CD4-positive, CD25-positive, alpha-beta regulatory T cell (primary cell): ENCODE results near the gene CLPTM1. TPM values are rescaled to one million over a fixed set of nuclear protein-coding genes. Genes with fewer than 3 reads are reported as not detected.
"Not testable (repeated sequence)": the region's sequence is repeated elsewhere in the genome, so short reads cannot be mapped to it uniquely, and the experiment has no call there.

Experiments used
- ATAC-seq, 2 donors: fragments of 150-1000 bp; cut with Tn5 transposase; one replicate each; pipeline ENCODE4 v1.10.0; 2021; ENCODE audit warnings: low read depth in 2 of 2, moderate number of reproducible peaks in 2 of 2, moderate library complexity in 1 of 2
- DNase-seq, 3 donors: peaks; one replicate each; pipeline versions ENCODE4 v3.0.0 to v3.0.0-alpha.2; 2012 to 2022; ENCODE audit warnings: mixed read lengths in 1 of 3
- H3K27ac ChIP-seq: one replicate; pipeline ENCODE4 v1.7.0; 2013; ENCODE audit warnings: mild to moderate bottlenecking, low read length; ENCODE audit not compliant: insufficient read depth, poor library complexity, severe bottlenecking
- H3K27me3 ChIP-seq: one replicate; pipeline ENCODE4 v1.7.0; 2013; ENCODE audit warnings: low read length; ENCODE audit not compliant: control insufficient read depth, insufficient read depth
- H3K36me3 ChIP-seq: one replicate; pipeline ENCODE4 v1.7.0; 2013; ENCODE audit warnings: mild to moderate bottlenecking, low read length, moderate library complexity; ENCODE audit not compliant: control insufficient read depth, insufficient read depth
- H3K4me1 ChIP-seq: 2 replicates; pipeline ENCODE4 v1.7.0; 2013; ENCODE audit warnings: mild to moderate bottlenecking, low read length; ENCODE audit not compliant: insufficient read depth, control insufficient read depth, poor library complexity, severe bottlenecking
- H3K4me3 ChIP-seq: one replicate; pipeline ENCODE4 v1.7.0; 2013; ENCODE audit warnings: low read depth, mild to moderate bottlenecking, low read length, moderate library complexity
- H3K9me3 ChIP-seq, 2 experiments: 1 replicate in 1 of 2; 2 replicates in 1 of 2; pipeline ENCODE4 v1.7.0; 2013; ENCODE audit warnings: low read length in 2 of 2, mild to moderate bottlenecking in 1 of 2, moderate library complexity in 1 of 2; ENCODE audit not compliant: control insufficient read depth in 2 of 2
- H3K27ac Mint-ChIP-seq, 3 donors: one replicate each; pipeline ENCODE4 v1.8.0; 2020 to 2022; ENCODE audit warnings: mild to moderate bottlenecking in 3 of 3, mixed read lengths in 3 of 3, moderate library complexity in 2 of 3
- H3K27me3 Mint-ChIP-seq: one replicate; pipeline ENCODE4 v1.8.0; 2022; ENCODE audit warnings: mild to moderate bottlenecking, mixed read lengths
- H3K36me3 Mint-ChIP-seq: one replicate; pipeline ENCODE4 v1.8.0; 2020; ENCODE audit warnings: mixed read lengths
- H3K4me1 Mint-ChIP-seq, 4 donors: one replicate each; pipeline ENCODE4 v1.8.0; 2020 to 2022; ENCODE audit warnings: mixed read lengths in 4 of 4, mild to moderate bottlenecking in 1 of 4
- H3K4me3 Mint-ChIP-seq, 4 donors: one replicate each; pipeline ENCODE4 v1.8.0; 2020 to 2022; ENCODE audit warnings: mild to moderate bottlenecking in 4 of 4, mixed read lengths in 4 of 4, moderate library complexity in 3 of 4
- H3K9me3 Mint-ChIP-seq, 7 donors: one replicate each; pipeline ENCODE4 v1.8.0; 2020 to 2022; ENCODE audit warnings: mixed read lengths in 7 of 7, mild to moderate bottlenecking in 3 of 7, moderate library complexity in 2 of 7
- polyA plus RNA-seq, 4 donors: library from polyadenylated mRNA; unstranded; fragments of 300-500 nt; fragmentation: Illumina TruSeq; gene quantifications; one replicate each; pipeline ENCODE4 v1.2.3, GENCODE V29; 2021
- total RNA-seq: library from RNA; stranded (reverse); gene quantifications from one replicate; pipeline ENCODE4 v1.2.3, GENCODE V29; 2022

Gene CLPTM1
- total and polyA plus RNA-seq, 5 donors from 2014 or later, result 16.7 to 81.5 (median 19.9) TPM

DNA sequence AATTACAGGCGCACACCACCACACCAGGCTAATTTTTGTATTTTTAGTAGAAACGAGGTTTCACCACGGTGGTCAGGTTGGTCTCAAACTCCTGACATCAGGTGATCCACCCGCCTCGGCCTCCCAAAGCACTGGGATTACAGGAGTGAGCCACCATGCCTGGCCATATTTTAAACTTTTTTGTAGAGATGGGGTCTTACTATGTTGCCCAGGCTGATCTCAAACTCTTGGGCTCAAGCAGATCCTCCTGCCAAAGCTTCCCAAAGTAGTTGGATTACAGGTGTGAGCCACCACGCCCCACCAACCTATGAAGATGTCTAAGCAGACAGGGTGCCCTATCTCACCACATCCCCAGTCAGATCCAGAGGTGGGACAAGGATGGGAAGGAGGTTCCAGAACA lies 43.3 kb upstream of the CLPTM1 start:
- Mint-ChIP-seq H3K4me1 (peaks cover 0 to 14% (median 9%) of the 10 kb centered on the region in 4 donors), H3K27me3 (peaks cover 41% of the 10 kb centered on the region)
- not testable (repeated sequence) for H3K27ac ChIP-seq, H3K4me3 ChIP-seq, H3K9me3 ChIP-seq, ATAC-seq, H3K4me1 ChIP-seq, H3K27me3 ChIP-seq, H3K36me3 Mint-ChIP-seq, H3K4me3 Mint-ChIP-seq, H3K36me3 ChIP-seq, DNase-seq, H3K27ac Mint-ChIP-seq, H3K9me3 Mint-ChIP-seq

DNA sequence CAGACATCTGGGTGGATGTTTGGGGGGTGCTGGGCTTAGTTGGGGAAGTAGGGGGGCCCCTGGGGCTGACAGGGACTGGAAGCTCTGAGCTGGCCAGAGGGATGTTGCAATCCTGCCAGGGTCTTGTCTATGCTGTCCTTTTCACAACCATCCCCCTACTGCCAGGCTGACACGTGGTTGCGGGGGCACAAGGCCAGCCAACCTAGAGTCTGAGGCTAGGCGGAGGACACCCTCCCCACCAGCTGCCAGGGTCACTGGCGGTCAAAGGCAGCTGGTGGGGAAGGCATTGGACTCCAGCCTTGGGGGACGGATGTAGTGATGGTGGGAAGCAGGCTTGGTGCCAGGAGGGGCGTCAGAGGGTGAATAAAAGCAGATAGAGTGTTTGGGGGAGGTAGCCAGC lies 42.3 kb upstream of the CLPTM1 start:
- no peaks in the 10 kb centered on the region for H3K27me3 ChIP-seq
- peaks cover 7% of the 10 kb centered on the region for H3K4me1 ChIP-seq
- H3K9me3 Mint-ChIP-seq, result no peaks in the 10 kb centered on the region
- H3K36me3 ChIP-seq, result no peaks in the 10 kb centered on the region
- DNase-seq (no peak), ATAC-seq (no peak)
- no peaks in the 10 kb centered on the region for H3K36me3 Mint-ChIP-seq
- H3K4me3 Mint-ChIP-seq, result no peak overlapping the region
- peaks cover 39% of the 10 kb centered on the region for H3K27me3 Mint-ChIP-seq
- no peak overlapping the region for H3K27ac ChIP-seq
- H3K27ac Mint-ChIP-seq, result no peak overlapping the region
- H3K9me3 ChIP-seq, result no peaks in the 10 kb centered on the region
- no peak overlapping the region for H3K4me3 ChIP-seq
- H3K4me1 Mint-ChIP-seq, result peaks cover 0 to 14% (median 9%) of the 10 kb centered on the region in 4 donors

DNA sequence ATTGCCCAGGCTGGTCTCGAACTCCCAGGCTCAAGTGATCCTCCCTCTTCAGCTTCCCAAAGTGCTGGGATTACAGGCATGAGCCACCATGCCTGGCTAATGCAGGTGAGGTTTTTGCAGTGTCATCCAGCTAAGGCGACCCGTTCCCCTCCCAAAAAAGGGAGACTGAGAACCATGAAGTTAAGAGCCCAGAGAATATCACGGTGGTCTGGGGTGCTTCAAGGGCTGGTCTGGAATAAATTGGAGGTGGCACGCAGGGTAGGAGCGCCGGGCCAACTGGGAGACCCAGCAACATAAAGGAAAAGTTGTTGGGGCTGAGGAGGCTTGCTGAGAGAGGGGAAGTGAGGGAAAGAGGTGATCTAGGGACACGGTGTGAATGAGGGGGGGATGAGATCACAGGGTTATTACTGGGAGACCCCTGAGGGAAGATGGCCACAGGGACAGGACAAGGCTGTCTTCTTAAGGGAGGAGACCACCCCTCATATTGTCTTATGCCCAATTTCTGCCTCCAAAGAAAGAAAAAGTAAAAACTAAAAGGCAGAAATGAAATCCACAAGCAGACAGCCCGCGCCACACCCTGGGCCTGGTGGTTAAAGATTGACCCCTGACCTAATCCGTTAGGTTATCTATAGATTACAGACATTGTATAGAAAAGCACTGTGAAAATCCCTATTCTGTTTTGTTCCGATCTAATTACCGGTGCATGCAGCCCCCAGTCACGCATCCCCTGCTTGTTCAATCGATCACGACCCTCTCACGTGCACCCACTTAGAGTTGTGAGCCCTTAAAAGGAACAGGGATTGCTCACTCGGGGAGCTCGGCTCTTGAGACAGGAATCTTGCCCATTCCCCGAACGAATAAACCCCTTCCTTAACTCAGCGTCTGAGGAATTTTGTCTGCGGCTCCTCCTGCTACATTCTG lies 41.4 kb upstream of the CLPTM1 start:
- ATAC-seq, H3K27ac ChIP-seq, H3K4me1 ChIP-seq, H3K27ac Mint-ChIP-seq, H3K36me3 Mint-ChIP-seq, DNase-seq, H3K9me3 ChIP-seq, H3K36me3 ChIP-seq, H3K27me3 ChIP-seq, H3K4me3 ChIP-seq, H3K9me3 Mint-ChIP-seq: not testable (repeated sequence)
- Mint-ChIP-seq H3K4me3 (peak overlapping the region in 3 of 4 donors; percentile 61 to 75 (median 71)), H3K27me3 (peaks cover 35% of the 10 kb centered on the region), H3K4me1 (peaks cover 0 to 14% (median 9%) of the 10 kb centered on the region in 4 donors)

DNA sequence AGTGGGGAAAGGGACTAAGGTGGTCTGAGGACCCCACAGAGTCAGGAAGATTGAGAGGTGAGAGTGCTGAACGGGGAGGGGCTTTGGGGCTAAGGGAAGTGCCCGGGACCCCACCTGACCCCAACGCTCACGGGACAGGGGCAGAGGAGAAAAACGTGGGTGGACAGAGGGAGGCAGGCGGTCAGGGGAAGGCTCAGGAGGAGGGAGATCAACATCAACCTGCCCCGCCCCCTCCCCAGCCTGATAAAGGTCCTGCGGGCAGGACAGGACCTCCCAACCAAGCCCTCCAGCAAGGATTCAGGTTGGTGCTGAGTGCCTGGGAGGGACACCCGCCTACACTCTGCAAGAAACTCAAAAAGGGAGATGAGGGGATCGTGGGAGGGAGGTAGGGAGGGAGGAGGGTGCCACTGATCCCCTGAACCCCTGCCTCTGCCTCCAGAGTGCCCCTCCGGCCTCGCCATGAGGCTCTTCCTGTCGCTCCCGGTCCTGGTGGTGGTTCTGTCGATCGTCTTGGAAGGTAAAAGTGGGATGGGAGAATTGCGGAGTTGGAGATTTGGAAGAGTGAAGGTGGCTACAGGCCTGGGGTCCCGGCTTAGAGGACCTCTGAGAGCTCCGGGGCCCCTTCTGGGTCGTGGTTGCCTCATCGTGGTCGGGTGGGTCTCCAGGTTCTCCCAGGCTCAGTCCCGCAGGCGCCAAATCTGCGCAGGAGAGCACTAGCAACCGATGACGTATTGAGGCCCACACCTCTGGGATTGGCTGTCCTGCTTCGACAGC lies 40.6 kb upstream of the CLPTM1 start, which contains the start of gene APOC1:
APOC1 (plus strand) TSS at position 176 of the 774 bp plus-strand sequence; CDS start at position 460, 284 bp downstream.
- H3K27ac Mint-ChIP-seq, result peak within 1 kb of the TSS in 2 of 3 donors; percentile 29 to 65
- not testable (repeated sequence) for H3K36me3 ChIP-seq, H3K9me3 Mint-ChIP-seq, H3K27me3 ChIP-seq, H3K36me3 Mint-ChIP-seq, H3K4me1 ChIP-seq, H3K9me3 ChIP-seq, H3K27ac ChIP-seq
- peak within 1 kb of the TSS; percentile 62 to 96 (median 86) for H3K4me3 Mint-ChIP-seq
- DNase-seq (peak; percentile 70 to 84 (median 72)), ATAC-seq (peak; percentile 86 to 93)
- H3K27me3 Mint-ChIP-seq, result peaks cover 31% of the 10 kb centered on the region
- H3K4me1 Mint-ChIP-seq, result peaks cover 0 to 14% (median 9%) of the 10 kb centered on the region in 4 donors
- H3K4me3 ChIP-seq, result peak within 1 kb of the TSS; percentile 73

DNA sequence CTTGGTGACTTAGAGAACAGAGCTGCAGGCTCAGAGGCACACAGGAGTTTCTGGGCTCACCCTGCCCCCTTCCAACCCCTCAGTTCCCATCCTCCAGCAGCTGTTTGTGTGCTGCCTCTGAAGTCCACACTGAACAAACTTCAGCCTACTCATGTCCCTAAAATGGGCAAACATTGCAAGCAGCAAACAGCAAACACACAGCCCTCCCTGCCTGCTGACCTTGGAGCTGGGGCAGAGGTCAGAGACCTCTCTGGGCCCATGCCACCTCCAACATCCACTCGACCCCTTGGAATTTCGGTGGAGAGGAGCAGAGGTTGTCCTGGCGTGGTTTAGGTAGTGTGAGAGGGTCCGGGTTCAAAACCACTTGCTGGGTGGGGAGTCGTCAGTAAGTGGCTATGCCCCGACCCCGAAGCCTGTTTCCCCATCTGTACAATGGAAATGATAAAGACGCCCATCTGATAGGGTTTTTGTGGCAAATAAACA lies 30.9 kb upstream of the CLPTM1 start:
- Mint-ChIP-seq H3K4me1 (peaks cover 0 to 9% (median 4%) of the 10 kb centered on the region in 4 donors), H3K27ac (no peak overlapping the region), H3K9me3 (peaks cover 0 to 1% (median 0%) of the 10 kb centered on the region in 7 donors), H3K4me3 (no peak overlapping the region), H3K36me3 (no peaks in the 10 kb centered on the region), H3K27me3 (peaks cover 23% of the 10 kb centered on the region)
- H3K9me3 ChIP-seq, result no peaks in the 10 kb centered on the region
- peaks cover 1% of the 10 kb centered on the region for H3K27me3 ChIP-seq
- no peaks in the 10 kb centered on the region for H3K36me3 ChIP-seq
- DNase-seq (no peak), ATAC-seq (no peak)
- H3K27ac ChIP-seq, result no peak overlapping the region
- H3K4me1 ChIP-seq, result peaks cover 3% of the 10 kb centered on the region
- no peak overlapping the region for H3K4me3 ChIP-seq

DNA sequence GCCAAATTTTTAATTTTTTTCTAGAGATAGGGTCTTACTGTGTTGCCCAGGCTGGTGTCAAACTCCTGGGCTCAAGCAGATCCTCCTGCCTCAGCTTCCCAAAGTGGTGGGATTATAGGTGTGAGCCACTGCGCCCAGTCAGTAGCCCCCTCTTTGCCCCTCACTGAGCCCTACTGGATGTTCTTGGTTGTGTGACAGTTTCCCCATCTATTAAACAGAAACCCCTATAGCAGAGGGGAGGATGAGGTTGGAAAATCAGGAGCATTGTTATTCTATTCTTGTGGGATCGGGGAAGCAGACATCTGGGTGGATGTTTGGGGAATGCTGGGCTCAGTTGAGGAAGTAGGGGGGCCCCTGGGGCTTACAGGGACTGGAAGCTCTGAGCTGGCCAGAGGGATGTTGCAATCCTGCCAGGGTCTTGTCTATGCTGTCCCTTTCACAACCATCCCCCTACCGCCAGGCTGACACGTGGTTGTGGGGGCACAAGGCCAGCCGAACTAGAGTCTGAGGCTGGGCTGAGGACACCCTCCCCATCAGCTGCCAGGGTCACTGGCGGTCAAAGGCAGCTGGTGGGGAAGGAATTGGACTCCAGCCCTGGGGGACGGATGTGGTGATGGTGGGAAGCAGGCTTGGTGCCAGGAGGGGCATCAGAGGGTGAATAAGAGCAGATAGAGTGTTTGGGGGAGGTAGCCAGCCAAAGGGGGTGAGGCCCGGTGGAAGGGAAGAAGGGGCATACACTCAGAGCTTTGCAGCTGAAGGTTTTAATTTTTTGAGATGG lies 29.9 kb upstream of the CLPTM1 start:
- DNase-seq (no peak), ATAC-seq (no peak)
- Histone ChIP-seq H3K27me3 (peaks cover 1% of the 10 kb centered on the region), H3K36me3 (no peaks in the 10 kb centered on the region), H3K27ac (no peak overlapping the region), H3K4me1 (peaks cover 3% of the 10 kb centered on the region), H3K4me3 (no peak overlapping the region), H3K9me3 (no peaks in the 10 kb centered on the region)
- no peak overlapping the region for H3K4me3 Mint-ChIP-seq
- H3K27me3 Mint-ChIP-seq, result peaks cover 33% of the 10 kb centered on the region
- H3K9me3 Mint-ChIP-seq, result peaks cover 0 to 1% (median 0%) of the 10 kb centered on the region in 7 donors
- peak overlapping the region in 1 of 3 donors; percentile 82 for H3K27ac Mint-ChIP-seq
- no peaks in the 10 kb centered on the region for H3K36me3 Mint-ChIP-seq
- peaks cover 0 to 9% (median 4%) of the 10 kb centered on the region in 4 donors for H3K4me1 Mint-ChIP-seq
